ENCODE measurements around the gene CD69. TPM values are rescaled to one million over a fixed set of nuclear protein-coding genes. Genes with fewer than 3 reads are reported as not detected.

Gene CD69
- total RNA-seq, 4 donors from 2014 or later: 5.0 to 18.2 (median 6.2) TPM

- DNase-seq: no peak
- Histone ChIP-seq H3K4me3 (replicated peaks in 1 of 3) (no peak overlapping the region), H3K27me3 (no peaks in the 10 kb centered on the region), H3K27ac (peak overlapping the region in 1 of 3 donors; percentile 5), H3K4me1 (peaks cover 0 to 5% of the 10 kb centered on the region in 2 donors), H3K9me3 (no peaks in the 10 kb centered on the region), H3K36me3 (no peaks in the 10 kb centered on the region)
- 71 to 72% methylated on average over 3 of the region's 3 CpGs for WGBS, 2 donors
- intact Hi-C loops (cut with DNase I): no loop called here
- TF ChIP-seq CTCF (IDR thresholded peaks at IDR 0.05) (no peak), POLR2A (IDR thresholded peaks at IDR 0.05) (no peak)
These were observed 23.6 kb downstream of the CD69 start for GRCh38 chr12:9736936-9737705.

GRCh38 chr12:9735601-9736000 is 25.1 kb downstream of the CD69 start:
- H3K27me3 ChIP-seq: no peaks in the 10 kb centered on the region
- no peak for DNase-seq
- no peak overlapping the region for H3K4me3 ChIP-seq (replicated peaks in 1 of 3)
- no peaks in the 10 kb centered on the region for H3K9me3 ChIP-seq
- TF ChIP-seq POLR2A (IDR thresholded peaks at IDR 0.05): no peak
- no peak for TF ChIP-seq CTCF (IDR thresholded peaks at IDR 0.05)
- no peaks in the 10 kb centered on the region for H3K36me3 ChIP-seq
- H3K4me1 ChIP-seq: peaks cover 0 to 3% of the 10 kb centered on the region in 2 donors
- intact Hi-C loops (cut with DNase I): no loop called here
- 89 to 92% methylated on average over 3 of the region's 3 CpGs for WGBS, 2 donors
- no peak overlapping the region for H3K27ac ChIP-seq

GRCh38 chr12:9732921-9733461 is 27.7 kb downstream of the CD69 start, which contains the start of gene CLECL1:
Gene CLECL1 (minus strand): TSS chr12:9733097.
- Histone ChIP-seq H3K4me3 (replicated peaks in 1 of 3) (no peak within 1 kb of the TSS), H3K36me3 (no peaks in the 10 kb centered on the region), H3K9me3 (no peaks in the 10 kb centered on the region), H3K4me1 (no peaks in the 10 kb centered on the region), H3K27ac (no peak within 1 kb of the TSS), H3K27me3 (no peaks in the 10 kb centered on the region)
- 77 to 79% methylated on average over 8 of the region's 8 CpGs for WGBS, 2 donors
- TF ChIP-seq CTCF (IDR thresholded peaks at IDR 0.05): no peak
- TF ChIP-seq POLR2A (IDR thresholded peaks at IDR 0.05): no peak
- intact Hi-C loops (cut with DNase I): no loop called here
- DNase-seq: no peak

- TF ChIP-seq CTCF (IDR thresholded peaks at IDR 0.05) (no peak), POLR2A (IDR thresholded peaks at IDR 0.05) (no peak)
- Histone ChIP-seq H3K36me3 (no peaks in the 10 kb centered on the region), H3K4me3 (replicated peaks in 1 of 3) (no peak overlapping the region), H3K27me3 (no peaks in the 10 kb centered on the region), H3K4me1 (no peaks in the 10 kb centered on the region), H3K9me3 (no peaks in the 10 kb centered on the region), H3K27ac (no peak overlapping the region)
- intact Hi-C loops (cut with DNase I): no loop called here
- 87 to 89% methylated on average over 2 of the region's 2 CpGs for WGBS, 2 donors
- DNase-seq: no peak
These were observed 28.9 kb downstream of the CD69 start for GRCh38 chr12:9731797-9732196.

- Histone ChIP-seq H3K27ac (no peak overlapping the region), H3K9me3 (no peaks in the 10 kb centered on the region), H3K4me1 (no peaks in the 10 kb centered on the region), H3K4me3 (replicated peaks in 1 of 3) (no peak overlapping the region), H3K27me3 (no peaks in the 10 kb centered on the region), H3K36me3 (no peaks in the 10 kb centered on the region)
- 71 to 72% methylated on average over 6 of the region's 6 CpGs for WGBS, 2 donors
- no peak for DNase-seq
- intact Hi-C loops (cut with DNase I): no loop called here
- no peak for TF ChIP-seq POLR2A (IDR thresholded peaks at IDR 0.05)
- TF ChIP-seq CTCF (IDR thresholded peaks at IDR 0.05): no peak
These were observed 29.3 kb downstream of the CD69 start for GRCh38 chr12:9731393-9731792.

All from thyroid gland (tissue), 4 donors.